ENCODE results near the gene PLXDC2.

The PLXDC2 gene

DNA sequence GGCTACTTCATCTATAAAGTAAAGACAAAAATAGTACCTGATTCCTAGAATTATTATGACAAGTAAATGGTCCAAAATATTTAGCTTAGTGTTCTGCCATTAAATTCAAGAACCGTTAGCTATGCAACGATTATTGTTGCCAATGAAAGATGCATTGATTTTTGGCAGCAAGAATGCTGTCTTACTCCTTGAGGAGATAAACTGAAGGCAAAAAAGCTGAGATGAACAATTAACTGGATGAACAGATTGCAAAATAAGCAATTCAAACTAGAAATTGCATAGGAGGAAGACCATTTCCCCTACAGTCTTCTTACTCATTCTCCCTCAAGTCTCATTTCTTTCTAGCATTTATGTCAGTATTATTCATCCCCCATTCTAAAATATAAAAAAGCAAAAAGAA, 484.5 kb downstream of the PLXDC2 start:
- no peak for DNase-seq

DNA sequence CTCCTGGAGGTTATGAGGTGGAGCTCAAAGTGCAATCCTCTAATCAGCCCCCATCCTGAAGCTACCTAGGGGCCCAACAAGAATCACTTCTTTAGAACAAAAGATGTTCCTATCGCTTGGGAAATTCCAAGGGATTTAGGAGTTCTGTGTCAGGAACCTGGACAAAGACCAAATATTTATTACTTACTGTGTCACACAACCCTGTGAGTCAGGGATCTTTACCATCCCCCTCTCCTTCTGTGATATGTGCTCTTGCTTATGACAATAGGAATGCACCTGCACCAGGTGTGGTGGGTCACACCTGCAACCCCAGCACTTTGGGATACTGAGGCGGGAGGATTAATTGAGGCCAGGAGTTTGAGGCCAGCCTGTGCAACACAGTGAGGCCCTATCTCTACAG, 485.8 kb downstream of the PLXDC2 start:
- no peak for DNase-seq

DNA sequence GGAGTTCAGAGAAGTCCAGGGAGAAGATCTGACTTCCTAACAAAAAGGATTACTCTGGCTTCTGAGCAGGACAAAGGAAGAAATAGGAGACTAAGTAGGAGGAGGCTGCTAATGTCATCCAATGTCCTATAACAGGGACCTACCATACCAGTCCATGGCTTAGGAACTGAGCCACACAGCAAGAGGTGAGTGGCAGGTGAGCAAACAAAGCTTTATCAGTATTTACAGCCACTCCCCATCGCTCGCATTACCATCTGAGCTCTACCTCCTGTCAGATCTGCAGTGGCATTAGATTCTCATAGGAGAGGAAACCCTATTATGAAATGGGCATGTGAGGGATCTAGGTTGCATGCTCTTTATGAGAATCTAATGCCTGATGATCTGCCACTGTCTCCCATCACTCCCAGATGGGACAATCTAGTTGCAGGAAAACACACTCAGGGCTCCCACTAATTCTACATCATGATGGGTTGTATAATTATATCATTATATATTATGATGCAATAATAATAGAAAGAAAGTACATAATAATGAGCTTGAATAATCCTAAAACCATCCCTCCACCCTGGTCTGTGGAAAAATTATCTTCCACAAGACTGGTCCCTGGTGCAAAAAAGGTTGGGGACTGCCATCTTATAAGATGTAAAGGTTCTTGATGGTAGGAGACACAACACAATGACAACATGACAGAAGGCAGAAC, 487.4 kb downstream of the PLXDC2 start:
- DNase-seq: no peak

DNA sequence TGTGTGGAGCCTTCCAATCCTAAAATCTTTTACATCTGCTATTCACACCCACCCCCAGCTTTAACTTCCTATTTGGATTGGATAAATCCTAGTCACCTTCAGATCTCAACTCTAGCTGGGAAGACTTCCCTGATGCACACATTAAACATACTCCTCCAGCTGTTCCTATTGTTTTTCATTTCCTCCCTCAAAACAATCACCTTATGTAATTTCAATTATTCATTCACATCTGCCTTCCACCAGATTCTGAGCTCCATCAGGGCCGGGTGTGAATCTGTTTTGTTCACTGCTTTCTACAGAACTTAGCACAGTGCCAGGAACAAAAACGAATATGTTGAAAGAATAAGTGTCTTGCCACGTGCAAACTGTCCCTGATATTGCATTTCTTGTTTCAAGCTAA, 497.4 kb downstream of the PLXDC2 start:
- no peak for DNase-seq

DNA sequence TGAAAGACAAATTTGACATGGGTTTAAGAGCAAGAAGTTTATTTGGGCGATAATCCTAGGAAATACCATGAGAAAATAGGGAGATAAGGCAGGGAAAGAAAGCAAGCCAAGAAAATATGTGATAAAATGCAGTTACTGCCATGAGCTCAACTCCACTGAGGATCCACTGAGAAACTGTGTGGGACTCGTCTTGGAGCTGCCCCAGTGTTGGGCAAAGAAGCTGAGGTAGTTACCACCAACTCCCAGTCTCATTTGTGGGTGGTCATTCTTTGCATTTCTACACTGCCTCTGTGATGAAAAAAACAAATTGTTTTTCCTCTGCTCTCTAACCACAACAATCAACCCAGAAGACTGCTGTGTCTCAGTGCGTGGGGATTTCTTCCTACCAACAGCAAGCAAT, 498.2 kb downstream of the PLXDC2 start:
- DNase-seq: no peak

DNA sequence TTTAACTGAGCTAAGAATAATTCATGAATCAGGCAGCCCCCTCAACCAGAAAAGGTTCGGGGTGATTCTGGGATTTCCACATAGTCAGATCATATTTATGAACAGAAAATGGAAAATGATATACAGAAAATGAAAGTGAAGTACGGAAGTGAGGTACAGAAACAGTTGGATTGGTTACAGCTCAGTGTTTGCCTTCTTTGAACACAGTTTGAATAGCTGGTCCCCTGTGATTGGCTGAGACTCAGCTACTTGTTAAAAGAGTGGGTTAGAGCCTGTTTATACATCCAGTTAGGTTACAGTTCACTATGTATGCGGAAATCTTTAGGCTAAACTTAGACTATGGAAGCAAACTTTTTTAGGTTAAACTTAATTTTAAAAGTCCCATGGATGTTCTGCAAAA, 511.7 kb downstream of the PLXDC2 start:
- DNase-seq: no peak

DNA sequence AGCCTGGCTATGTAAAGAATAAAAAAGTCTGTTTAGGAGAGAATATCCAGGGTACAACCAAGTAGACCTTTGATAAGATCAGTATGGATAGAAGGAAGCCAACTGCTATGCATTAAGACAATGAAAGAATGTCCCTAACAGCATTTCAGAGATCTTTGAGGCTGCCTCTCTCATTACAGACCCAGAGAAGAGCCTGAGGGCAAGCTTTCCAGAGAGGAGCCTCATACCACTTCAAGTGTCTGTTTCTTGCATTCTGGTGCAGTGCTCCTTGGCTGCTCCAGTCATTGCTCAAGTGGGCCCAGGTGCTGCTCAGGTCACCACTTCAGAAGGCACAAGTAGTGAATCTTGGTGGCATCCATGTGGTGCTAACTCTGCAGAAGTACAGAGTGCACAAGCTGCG, 514.0 kb downstream of the PLXDC2 start:
- no peak for DNase-seq

DNA sequence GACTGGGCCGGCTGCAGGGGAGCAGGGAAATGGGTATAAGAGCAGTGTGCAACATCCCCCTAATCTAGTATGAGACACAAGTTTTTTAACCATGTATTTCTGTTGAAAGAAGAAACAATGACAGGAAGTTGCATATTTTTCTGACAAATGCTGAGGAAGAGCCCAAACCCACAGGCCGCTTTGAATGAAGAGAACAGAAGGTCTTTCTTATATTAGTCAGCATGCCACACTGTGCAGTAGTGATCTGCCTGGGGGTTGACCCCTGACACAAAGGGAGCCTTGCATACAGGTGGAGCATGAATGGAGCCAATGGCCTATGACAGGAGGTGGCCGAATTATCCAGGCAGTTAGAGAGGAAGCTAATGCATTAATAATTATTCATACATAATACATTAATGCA, 518.3 kb downstream of the PLXDC2 start:
- DNase-seq: no peak
